ENCODE data around the gene SLC5A11.
"Not testable (repeated sequence)": the region's sequence is repeated elsewhere in the genome, so short reads cannot be mapped to it uniquely, and the experiment has no call there.

SLC5A11 gene

GRCh38 chr16:24863582-24864437 lies 18.0 kb downstream of the SLC5A11 start:
- DNase-seq: no peak

- DNase-seq: no peak
Measured at GRCh38 chr16:24869033-24869432, 23.3 kb downstream of the SLC5A11 start.

- no peak for DNase-seq
Measured at GRCh38 chr16:24871891-24872290, 26.1 kb downstream of the SLC5A11 start.

GRCh38 chr16:24873028-24873427 lies 27.3 kb downstream of the SLC5A11 start:
- DNase-seq: no peak

GRCh38 chr16:24875466-24875865 lies 29.7 kb downstream of the SLC5A11 start:
- no peak for DNase-seq

GRCh38 chr16:24876231-24876630 lies 30.5 kb downstream of the SLC5A11 start:
- DNase-seq: no peak

- no peak for DNase-seq
Measured at GRCh38 chr16:24879684-24880083, 33.9 kb downstream of the SLC5A11 start.

- DNase-seq: no peak
Measured at GRCh38 chr16:24883714-24884151, 38.0 kb downstream of the SLC5A11 start.

GRCh38 chr16:24887472-24887871 lies 41.7 kb downstream of the SLC5A11 start:
- DNase-seq: no peak

GRCh38 chr16:24890746-24891145 lies 45.0 kb downstream of the SLC5A11 start:
- no peak for DNase-seq

- no peak for DNase-seq
Measured at GRCh38 chr16:24896439-24896838, 50.7 kb downstream of the SLC5A11 start.

- DNase-seq: not testable (repeated sequence)
Measured at GRCh38 chr16:24897522-24897921, 51.8 kb downstream of the SLC5A11 start.

- no peak for DNase-seq
Measured at GRCh38 chr16:24900230-24900629, 54.5 kb downstream of the SLC5A11 start.

- no peak for DNase-seq
Measured at GRCh38 chr16:24906199-24906808, 60.5 kb downstream of the SLC5A11 start.

- no peak for DNase-seq
Measured at GRCh38 chr16:24906901-24907300, 61.1 kb downstream of the SLC5A11 start.

- no peak for DNase-seq
Measured at GRCh38 chr16:24908716-24909115, 63.0 kb downstream of the SLC5A11 start.

GRCh38 chr16:24909856-24910255 lies 64.1 kb downstream of the SLC5A11 start:
- no peak for DNase-seq

GRCh38 chr16:24915019-24915418 lies 69.3 kb downstream of the SLC5A11 start:
- no peak for DNase-seq

- DNase-seq: no peak
Measured at GRCh38 chr16:24915576-24915975, 69.8 kb downstream of the SLC5A11 start.

- no peak for DNase-seq
Measured at GRCh38 chr16:24917236-24917635, 71.5 kb downstream of the SLC5A11 start.

- DNase-seq: no peak
Measured at GRCh38 chr16:24917891-24918290, 72.1 kb downstream of the SLC5A11 start.

GRCh38 chr16:24918641-24919040 lies 72.9 kb downstream of the SLC5A11 start:
- no peak for DNase-seq

GRCh38 chr16:24919536-24919935 lies 73.8 kb downstream of the SLC5A11 start:
- no peak for DNase-seq

GRCh38 chr16:24920568-24920967 lies 74.8 kb downstream of the SLC5A11 start:
- no peak for DNase-seq

Data from stimulated activated CD4-positive, alpha-beta T cell treated with anti-CD3 and anti-CD28 coated beads, Interleukin-4, amount 100 ng/mL, for 24 hours (primary cell).